GM21717 (cell line): ENCODE measurements around the gene LDB1.

Experiments used
- ATAC-seq: cut with Tn5 transposase; IDR thresholded peaks from one replicate; pipeline ENCODE4 v1.9.1; 2021; ENCODE audit warnings: mild to moderate bottlenecking, moderate library complexity; ENCODE audit not compliant: unreplicated experiment

LDB1 gene

DNA sequence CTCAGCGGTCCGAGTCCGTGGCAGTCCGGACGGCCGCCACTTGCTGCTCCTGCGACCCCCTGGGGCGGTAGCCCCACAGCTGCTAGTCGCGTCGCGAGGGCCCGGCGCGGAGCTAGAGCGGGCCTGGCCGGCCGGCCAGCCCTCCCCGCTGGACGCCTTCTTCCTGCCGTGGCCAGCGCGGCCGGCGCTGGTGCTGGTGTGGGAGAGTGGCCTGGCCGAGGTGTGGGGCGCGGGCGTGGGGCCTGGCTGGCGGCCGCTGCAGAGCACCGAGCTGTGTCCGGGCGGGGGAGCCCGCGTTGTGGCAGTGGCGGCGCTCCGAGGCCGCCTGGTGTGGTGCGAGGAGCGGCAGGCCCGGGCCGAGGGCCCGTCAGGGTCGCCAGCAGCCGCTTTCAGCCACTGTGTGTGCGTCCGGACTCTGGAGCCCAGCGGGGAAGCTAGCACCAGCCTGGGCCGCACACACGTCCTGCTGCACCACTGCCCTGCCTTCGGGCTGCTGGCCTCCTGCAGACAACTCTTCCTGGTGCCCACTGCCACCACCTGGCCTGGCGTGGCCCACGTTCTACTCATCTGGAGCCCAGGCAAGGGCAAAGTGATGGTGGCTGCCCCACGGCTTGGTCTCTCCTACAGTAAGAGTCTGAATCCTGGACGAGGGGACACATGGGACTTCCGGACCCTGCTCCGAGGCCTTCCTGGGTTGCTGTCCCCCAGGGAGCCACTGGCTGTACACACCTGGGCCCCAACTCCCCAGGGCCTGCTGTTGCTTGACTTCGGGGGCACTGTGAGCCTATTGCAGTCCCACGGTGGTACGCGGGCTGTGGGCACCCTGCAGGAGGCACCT, 54.4 kb downstream of the LDB1 start:
- ATAC-seq: peak; percentile 26

- peak; percentile 92 for ATAC-seq
Measured at GRCh38 chr10:102064868-102065560, 55.2 kb downstream of the LDB1 start, which contains the start of gene HPS6. Gene HPS6 (plus strand): TSS chr10:102065349. CDS start chr10:102065475, 126 bp downstream.

GRCh38 chr10:102064503-102064867, 55.7 kb downstream of the LDB1 start:
- no peak for ATAC-seq

DNA sequence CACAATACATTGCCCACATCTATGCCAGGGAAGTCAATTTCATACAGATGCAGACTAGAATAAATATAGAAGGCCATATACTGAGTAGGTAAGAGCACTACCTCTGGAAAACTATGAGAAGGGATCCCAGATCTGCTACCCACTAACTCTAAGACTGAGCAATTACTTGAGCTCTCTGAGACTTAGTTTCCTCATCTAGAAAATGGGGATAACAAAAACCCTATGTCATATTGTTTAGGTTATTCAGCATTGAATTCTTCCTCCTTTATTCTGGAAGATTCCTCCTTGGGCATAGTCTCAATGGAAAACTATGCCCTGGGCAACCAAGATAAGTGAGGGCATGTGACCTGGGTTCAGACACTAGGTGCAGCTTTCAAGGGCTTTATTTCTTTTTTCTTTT, 60.2 kb downstream of the LDB1 start:
- ATAC-seq: no peak
